NT2/D1 (cell line): ENCODE data around the gene TBX4.

Experiments used
- SUZ12 ChIP-seq: IDR thresholded peaks from 2 replicates; pipeline ENCODE4 v1.6.1; 2011; ENCODE audit not compliant: insufficient read length, insufficient read depth; ENCODE audit errors: extremely low read depth
- YY1 ChIP-seq: IDR thresholded peaks from 2 replicates; pipeline ENCODE4 v1.6.1; 2011; ENCODE audit not compliant: insufficient read length, insufficient read depth
- ZNF274 ChIP-seq: IDR thresholded peaks from 2 replicates; pipeline ENCODE4 v1.6.1; 2011; ENCODE audit warnings: mild to moderate bottlenecking, low read depth, low read length

- TF ChIP-seq YY1 = no peak
- no peak for TF ChIP-seq ZNF274
- no peak for TF ChIP-seq SUZ12
Observed at GRCh38 chr17:61483778-61484116, 31.5 kb downstream of the TBX4 start.
